ENCODE data around the gene ZNF646.

DNA sequence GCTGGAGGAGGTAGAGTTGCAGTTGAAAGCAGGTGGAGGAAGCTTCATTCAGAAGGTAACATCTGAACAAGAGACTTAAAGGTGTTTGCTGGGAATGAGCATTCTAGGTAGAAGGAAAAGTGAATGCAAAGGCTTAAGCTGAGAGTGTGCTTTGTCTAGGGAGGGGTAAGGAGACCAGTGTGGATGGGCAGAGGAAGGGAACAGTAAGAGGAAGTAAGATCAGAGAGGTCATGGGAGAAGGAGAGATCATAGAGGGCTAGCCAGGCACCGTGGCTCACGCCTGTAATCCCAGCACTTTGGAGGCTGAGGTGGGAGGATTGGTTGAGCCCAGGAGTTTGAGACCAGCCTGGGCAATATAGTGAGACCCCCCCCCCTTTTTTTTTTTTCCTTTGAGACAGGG is 37.5 kb upstream of the ZNF646 start:
- TF ChIP-seq, protein P1, sequence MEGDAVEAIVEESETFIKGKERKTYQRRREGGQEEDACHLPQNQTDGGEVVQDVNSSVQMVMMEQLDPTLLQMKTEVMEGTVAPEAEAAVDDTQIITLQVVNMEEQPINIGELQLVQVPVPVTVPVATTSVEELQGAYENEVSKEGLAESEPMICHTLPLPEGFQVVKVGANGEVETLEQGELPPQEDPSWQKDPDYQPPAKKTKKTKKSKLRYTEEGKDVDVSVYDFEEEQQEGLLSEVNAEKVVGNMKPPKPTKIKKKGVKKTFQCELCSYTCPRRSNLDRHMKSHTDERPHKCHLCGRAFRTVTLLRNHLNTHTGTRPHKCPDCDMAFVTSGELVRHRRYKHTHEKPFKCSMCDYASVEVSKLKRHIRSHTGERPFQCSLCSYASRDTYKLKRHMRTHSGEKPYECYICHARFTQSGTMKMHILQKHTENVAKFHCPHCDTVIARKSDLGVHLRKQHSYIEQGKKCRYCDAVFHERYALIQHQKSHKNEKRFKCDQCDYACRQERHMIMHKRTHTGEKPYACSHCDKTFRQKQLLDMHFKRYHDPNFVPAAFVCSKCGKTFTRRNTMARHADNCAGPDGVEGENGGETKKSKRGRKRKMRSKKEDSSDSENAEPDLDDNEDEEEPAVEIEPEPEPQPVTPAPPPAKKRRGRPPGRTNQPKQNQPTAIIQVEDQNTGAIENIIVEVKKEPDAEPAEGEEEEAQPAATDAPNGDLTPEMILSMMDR (IDR thresholded peaks at IDR 0.05; ENCODE audit: poor library complexity), result no peak
- TF ChIP-seq EZH2 (IDR thresholded peaks at IDR 0.05; ENCODE audit: borderline replicate concordance), result no peak
- TF ChIP-seq EZH2phosphoT487 (IDR thresholded peaks at IDR 0.05; ENCODE audit: low read depth, severe bottlenecking, unreplicated experiment), result no peak
